ENCODE measurements around the gene ILF3. TPM values are rescaled to one million over a fixed set of nuclear protein-coding genes. Genes with fewer than 3 reads are reported as not detected.

The ILF3 gene
- total and polyA plus RNA-seq, 7 donors, result 25.7 to 146 (median 86.1) TPM

- Histone ChIP-seq H3K27me3 (no peaks in the 10 kb centered on the region), H3K36me3 (peaks cover 2 to 51% (median 7%) of the 10 kb centered on the region in 4 donors), H3K9me3 (no peaks in the 10 kb centered on the region), H3K27ac (no peak overlapping the region), H3K4me3 (no peak overlapping the region), H3K4me1 (no peaks in the 10 kb centered on the region)
- 95 to 96% methylated on average over 7 of the region's 7 CpGs for WGBS, 2 donors
- DNase-seq, result no peak
- no peak for TF ChIP-seq CTCF (IDR thresholded peaks at IDR 0.05)
- no peak for TF ChIP-seq POLR2AphosphoS5 (IDR thresholded peaks at IDR 0.05)
- TF ChIP-seq POLR2A (IDR thresholded peaks at IDR 0.05), result no peak
- no peak for TF ChIP-seq EP300 (IDR thresholded peaks at IDR 0.05)
- intact Hi-C loops (cut with DNase I), result no loop called here
Observed at GRCh38 chr19:10708291-10708690, 54.1 kb downstream of the ILF3 start.

GRCh38 chr19:10712045-10712444 lies 57.9 kb downstream of the ILF3 start:
- intact Hi-C loops (cut with DNase I), result loop anchor here (10.0 kb wide), 1 partner anchor 123 kb away; the partner anchor contains the start of gene TMED1
- Histone ChIP-seq H3K27ac (no peak overlapping the region), H3K4me1 (peaks cover 0 to 5% (median 3%) of the 10 kb centered on the region in 4 donors), H3K4me3 (no peak overlapping the region), H3K36me3 (peaks cover 5 to 47% (median 8%) of the 10 kb centered on the region in 4 donors), H3K9me3 (no peaks in the 10 kb centered on the region), H3K27me3 (no peaks in the 10 kb centered on the region)
- TF ChIP-seq EP300 (IDR thresholded peaks at IDR 0.05) (no peak), POLR2A (IDR thresholded peaks at IDR 0.05) (no peak), POLR2AphosphoS5 (IDR thresholded peaks at IDR 0.05) (no peak), CTCF (IDR thresholded peaks at IDR 0.05) (no peak)
- WGBS, 2 donors, result 28 to 76% methylated on average over 14 of the region's 14 CpGs
- no peak for DNase-seq

GRCh38 chr19:10712754-10713153 lies 58.6 kb downstream of the ILF3 start:
- intact Hi-C loops (cut with DNase I), result loop anchor here (10.0 kb wide), 1 partner anchor 122 kb away; the partner anchor contains the start of gene TMED1
- no peak for TF ChIP-seq POLR2AphosphoS5 (IDR thresholded peaks at IDR 0.05)
- peaks cover 5 to 41% (median 8%) of the 10 kb centered on the region in 4 donors for H3K36me3 ChIP-seq

GRCh38 chr19:10713317-10713716 lies 59.2 kb downstream of the ILF3 start:
- H3K27me3 ChIP-seq, result no peaks in the 10 kb centered on the region
- no peak overlapping the region for H3K27ac ChIP-seq
- H3K4me3 ChIP-seq, result no peak overlapping the region
- peaks cover 0 to 7% (median 5%) of the 10 kb centered on the region in 4 donors for H3K4me1 ChIP-seq
- no peak for DNase-seq
- intact Hi-C loops (cut with DNase I), result loop anchor here (10.0 kb wide), 1 partner anchor 121 kb away; the partner anchor contains the start of gene TMED1
- WGBS, 2 donors, result 23 to 43% methylated on average over 5 of the region's 5 CpGs
- TF ChIP-seq POLR2AphosphoS5 (IDR thresholded peaks at IDR 0.05) (no peak), POLR2A (IDR thresholded peaks at IDR 0.05) (peak in 1 of 2 donors; percentile 33)
- H3K36me3 ChIP-seq, result peaks cover 5 to 36% (median 8%) of the 10 kb centered on the region in 4 donors
- no peaks in the 10 kb centered on the region for H3K9me3 ChIP-seq

More at GRCh38 chr19:10712754-10713153, 58.6 kb downstream of the ILF3 start:
- DNase-seq, result no peak
- WGBS, 2 donors, result 20 to 77% methylated on average over 23 of the region's 23 CpGs
- Histone ChIP-seq H3K4me1 (peaks cover 0 to 7% (median 5%) of the 10 kb centered on the region in 4 donors), H3K27ac (peak overlapping the region in 1 of 4 donors; percentile 22), H3K4me3 (no peak overlapping the region), H3K9me3 (no peaks in the 10 kb centered on the region), H3K27me3 (no peaks in the 10 kb centered on the region)

- Histone ChIP-seq H3K27me3 (no peaks in the 10 kb centered on the region), H3K27ac (peak overlapping the region; percentile 58 to 70 (median 62)), H3K36me3 (peaks cover 5 to 17% (median 8%) of the 10 kb centered on the region in 4 donors), H3K9me3 (no peaks in the 10 kb centered on the region), H3K4me3 (peak overlapping the region in 3 of 4 donors; percentile 11 to 23 (median 20)), H3K4me1 (peaks cover 0 to 38% (median 37%) of the 10 kb centered on the region in 4 donors)
- DNase-seq, result no peak
- intact Hi-C loops (cut with DNase I), result loop anchor here (1.0 to 10.0 kb wide), 2 partner anchors 118 to 147 kb away; partner anchors contain the start of gene TMED1
- TF ChIP-seq CTCF (IDR thresholded peaks at IDR 0.05), result no peak
- no peak for TF ChIP-seq POLR2A (IDR thresholded peaks at IDR 0.05)
- TF ChIP-seq EP300 (IDR thresholded peaks at IDR 0.05), result no peak
- no peak for TF ChIP-seq POLR2AphosphoS5 (IDR thresholded peaks at IDR 0.05)
- 15 to 26% methylated on average over 12 of the region's 12 CpGs for WGBS, 2 donors
Observed at GRCh38 chr19:10717054-10717355, 62.9 kb downstream of the ILF3 start.
